ENCODE results near the gene ZNRF2. TPM values are rescaled to one million over a fixed set of nuclear protein-coding genes. Genes with fewer than 3 reads are reported as not detected.

ZNRF2 gene
- total RNA-seq: 56.7 TPM

GRCh38 chr7:30284298-30285066 lies at the start of gene ZNRF2:
Gene ZNRF2, plus strand, starts transcription at chr7:30284597. Its CDS starts 761 bp downstream, at chr7:30285358.

Small RNAs within 50 kb of the gene (small RNA-seq; reads per million reads assigned to genes)
- gene MIR550A1 (ENCODE audit: low replicate concordance): not detected

Other genes starting within 250 kb of the ZNRF2 start
- gene MTURN, start 149.6 kb upstream of the ZNRF2 start, total RNA-seq: 287 TPM
- gene NOD1, start 194.2 kb downstream of the ZNRF2 start, total RNA-seq: 5.0 TPM
- gene GGCT, start 220.2 kb downstream of the ZNRF2 start, total RNA-seq: 13.5 TPM